Putamen (tissue), 1 donor: Measurements from ENCODE around the gene PERM1.
"Not testable (repeated sequence)": the region's sequence is repeated elsewhere in the genome, so short reads cannot be mapped to it uniquely, and the experiment has no call there.

Experiments used
- DNase-seq: peaks from one replicate; pipeline ENCODE4 v3.0.0-alpha.2; 2016; ENCODE audit warnings: low spot score

The PERM1 gene

GRCh38 chr1:981955-982558 lies at the start of gene PERM1:
Gene PERM1, minus strand, starts transcription at chr1:982093. Its CDS starts 1,064 bp downstream, at chr1:981029.
- DNase-seq: no peak

GRCh38 chr1:1030867-1031658 lies 49.2 kb upstream of the PERM1 start:
- not testable (repeated sequence) for DNase-seq

- no peak for DNase-seq
Measured at GRCh38 chr1:1027791-1028190, 45.9 kb upstream of the PERM1 start.

- DNase-seq: no peak
Measured at GRCh38 chr1:1026599-1027413, 44.9 kb upstream of the PERM1 start.

GRCh38 chr1:1025730-1026129 lies 43.8 kb upstream of the PERM1 start:
- DNase-seq: no peak

- DNase-seq: no peak
Measured at GRCh38 chr1:1024771-1025699, 43.1 kb upstream of the PERM1 start.

- DNase-seq: no peak
Measured at GRCh38 chr1:1024149-1024770, 42.4 kb upstream of the PERM1 start.

GRCh38 chr1:1023700-1024099 lies 41.8 kb upstream of the PERM1 start:
- DNase-seq: no peak

- no peak for DNase-seq
Measured at GRCh38 chr1:1022302-1023009, 40.6 kb upstream of the PERM1 start.

GRCh38 chr1:1021920-1022259 lies 40.0 kb upstream of the PERM1 start:
- no peak for DNase-seq

GRCh38 chr1:1021010-1021919 lies 39.4 kb upstream of the PERM1 start:
- no peak for DNase-seq

GRCh38 chr1:1020415-1021009 lies 38.6 kb upstream of the PERM1 start:
- DNase-seq: no peak

GRCh38 chr1:1020000-1020404 lies 38.1 kb upstream of the PERM1 start, which contains the start of gene AGRN:
Gene AGRN, plus strand, starts transcription at chr1:1020120. Its CDS starts 53 bp downstream, at chr1:1020173.
- no peak for DNase-seq

- peak; percentile 90 for DNase-seq
Measured at GRCh38 chr1:1019122-1019999, 37.5 kb upstream of the PERM1 start.

- not testable (repeated sequence) for DNase-seq
Measured at GRCh38 chr1:1018321-1018685, 36.4 kb upstream of the PERM1 start.

GRCh38 chr1:1017397-1018320 lies 35.8 kb upstream of the PERM1 start:
- not testable (repeated sequence) for DNase-seq
